Gastroesophageal sphincter (tissue), 3 donors: ENCODE data around the gene SESTD1.

Source experiments
- CTCF ChIP-seq, 4 experiments: fragments of 200-600 bp in 2 of 4; fragments of 450-650 bp in 2 of 4; sonication (generic) in 1 of 4; IDR thresholded peaks; one replicate each; pipeline ENCODE4 v1.5.1; 2017 to 2019; ENCODE audit warnings: antibody characterized with exemption in 4 of 4, mild to moderate bottlenecking in 2 of 4, moderate library complexity in 2 of 4
- EP300 ChIP-seq: sonication (generic); formaldehyde crosslinking; IDR thresholded peaks from one replicate; pipeline ENCODE4 v1.6.1; 2017; ENCODE audit warnings: antibody characterized with exemption, mild to moderate bottlenecking
- POLR2A ChIP-seq, 2 donors: fragments of 450-650 bp; IDR thresholded peaks; one replicate each; pipeline ENCODE4 v1.6.1; 2017; ENCODE audit warnings: antibody characterized with exemption in 2 of 2, mild to moderate bottlenecking in 2 of 2, moderate library complexity in 1 of 2

- no peak for TF ChIP-seq CTCF (IDR thresholded peaks at IDR 0.05)
- no peak for TF ChIP-seq POLR2A (IDR thresholded peaks at IDR 0.05)
- TF ChIP-seq EP300: no peak
Measured at GRCh38 chr2:179195141-179195540, 69.5 kb downstream of the SESTD1 start.
